Measurements from ENCODE around the gene RPS6KA3.

The RPS6KA3 gene

GRCh38 chrX:20225488-20225833, 41.2 kb downstream of the RPS6KA3 start:
- Histone ChIP-seq H3K27ac (ENCODE audit: low read depth, low read length) (no peak overlapping the region), H3K4me1 (ENCODE audit: control insufficient read depth in 1 of 2, insufficient read depth in 2 of 2, low read length in 2 of 2) (peaks cover 0 to 9% of the 10 kb centered on the region in 2 donors), H3K9me3 (ENCODE audit: control insufficient read depth in 1 of 2, low read length in 2 of 2) (no peaks in the 10 kb centered on the region), H3K9ac (ENCODE audit: low read depth in 1 of 2, low read length in 2 of 2) (no peak overlapping the region), H3K27me3 (ENCODE audit: control insufficient read depth in 1 of 2, insufficient read depth in 2 of 2, low read length in 2 of 2) (no peaks in the 10 kb centered on the region), H3K4me3 (ENCODE audit: low read depth in 1 of 2, low read length in 2 of 2) (no peak overlapping the region), H3K36me3 (ENCODE audit: control insufficient read depth in 1 of 2, insufficient read depth in 2 of 2, low read length in 2 of 2) (peaks cover 3% of the 10 kb centered on the region in 2 donors)

GRCh38 chrX:20224814-20225487, 41.8 kb downstream of the RPS6KA3 start:
- no peak overlapping the region for H3K27ac ChIP-seq (ENCODE audit: low read depth, low read length)
- no peaks in the 10 kb centered on the region for H3K9me3 ChIP-seq (ENCODE audit: control insufficient read depth in 1 of 2, low read length in 2 of 2)
- no peaks in the 10 kb centered on the region for H3K27me3 ChIP-seq (ENCODE audit: control insufficient read depth in 1 of 2, insufficient read depth in 2 of 2, low read length in 2 of 2)
- no peak overlapping the region for H3K9ac ChIP-seq (ENCODE audit: low read depth in 1 of 2, low read length in 2 of 2)
- peaks cover 1 to 3% of the 10 kb centered on the region in 2 donors for H3K36me3 ChIP-seq (ENCODE audit: control insufficient read depth in 1 of 2, insufficient read depth in 2 of 2, low read length in 2 of 2)
- H3K4me3 ChIP-seq (ENCODE audit: low read depth in 1 of 2, low read length in 2 of 2): no peak overlapping the region
- peaks cover 0 to 9% of the 10 kb centered on the region in 2 donors for H3K4me1 ChIP-seq (ENCODE audit: control insufficient read depth in 1 of 2, insufficient read depth in 2 of 2, low read length in 2 of 2)

GRCh38 chrX:20221902-20222301, 44.8 kb downstream of the RPS6KA3 start:
- H3K36me3 ChIP-seq (ENCODE audit: control insufficient read depth in 1 of 2, insufficient read depth in 2 of 2, low read length in 2 of 2): no peaks in the 10 kb centered on the region
- no peaks in the 10 kb centered on the region for H3K9me3 ChIP-seq (ENCODE audit: control insufficient read depth in 1 of 2, low read length in 2 of 2)
- H3K4me3 ChIP-seq (ENCODE audit: low read depth in 1 of 2, low read length in 2 of 2): no peak overlapping the region
- peaks cover 0 to 10% of the 10 kb centered on the region in 2 donors for H3K4me1 ChIP-seq (ENCODE audit: control insufficient read depth in 1 of 2, insufficient read depth in 2 of 2, low read length in 2 of 2)
- no peaks in the 10 kb centered on the region for H3K27me3 ChIP-seq (ENCODE audit: control insufficient read depth in 1 of 2, insufficient read depth in 2 of 2, low read length in 2 of 2)
- no peak overlapping the region for H3K9ac ChIP-seq (ENCODE audit: low read depth in 1 of 2, low read length in 2 of 2)
- no peak overlapping the region for H3K27ac ChIP-seq (ENCODE audit: low read depth, low read length)

GRCh38 chrX:20218836-20219505, 47.7 kb downstream of the RPS6KA3 start:
- Histone ChIP-seq H3K27ac (ENCODE audit: low read depth, low read length) (no peak overlapping the region), H3K9ac (ENCODE audit: low read depth in 1 of 2, low read length in 2 of 2) (no peak overlapping the region)

GRCh38 chrX:20217906-20218305, 48.8 kb downstream of the RPS6KA3 start:
- H3K9me3 ChIP-seq (ENCODE audit: control insufficient read depth in 1 of 2, low read length in 2 of 2): no peaks in the 10 kb centered on the region
- no peak overlapping the region for H3K4me3 ChIP-seq (ENCODE audit: low read depth in 1 of 2, low read length in 2 of 2)
- H3K36me3 ChIP-seq (ENCODE audit: control insufficient read depth in 1 of 2, insufficient read depth in 2 of 2, low read length in 2 of 2): no peaks in the 10 kb centered on the region
- H3K9ac ChIP-seq (ENCODE audit: low read depth in 1 of 2, low read length in 2 of 2): no peak overlapping the region
- no peak overlapping the region for H3K27ac ChIP-seq (ENCODE audit: low read depth, low read length)
- H3K4me1 ChIP-seq (ENCODE audit: control insufficient read depth in 1 of 2, insufficient read depth in 2 of 2, low read length in 2 of 2): peaks cover 0 to 14% of the 10 kb centered on the region in 2 donors
- no peaks in the 10 kb centered on the region for H3K27me3 ChIP-seq (ENCODE audit: control insufficient read depth in 1 of 2, insufficient read depth in 2 of 2, low read length in 2 of 2)

More at GRCh38 chrX:20218836-20219505, 47.7 kb downstream of the RPS6KA3 start:
- Histone ChIP-seq H3K4me1 (ENCODE audit: control insufficient read depth in 1 of 2, insufficient read depth in 2 of 2, low read length in 2 of 2) (peaks cover 0 to 14% of the 10 kb centered on the region in 2 donors), H3K9me3 (ENCODE audit: control insufficient read depth in 1 of 2, low read length in 2 of 2) (no peaks in the 10 kb centered on the region), H3K4me3 (ENCODE audit: low read depth in 1 of 2, low read length in 2 of 2) (no peak overlapping the region), H3K36me3 (ENCODE audit: control insufficient read depth in 1 of 2, insufficient read depth in 2 of 2, low read length in 2 of 2) (no peaks in the 10 kb centered on the region), H3K27me3 (ENCODE audit: control insufficient read depth in 1 of 2, insufficient read depth in 2 of 2, low read length in 2 of 2) (no peaks in the 10 kb centered on the region)

- no peak overlapping the region for H3K27ac ChIP-seq (ENCODE audit: low read depth, low read length)
- no peaks in the 10 kb centered on the region for H3K27me3 ChIP-seq (ENCODE audit: control insufficient read depth in 1 of 2, insufficient read depth in 2 of 2, low read length in 2 of 2)
- no peaks in the 10 kb centered on the region for H3K36me3 ChIP-seq (ENCODE audit: control insufficient read depth in 1 of 2, insufficient read depth in 2 of 2, low read length in 2 of 2)
- H3K4me3 ChIP-seq (ENCODE audit: low read depth in 1 of 2, low read length in 2 of 2): no peak overlapping the region
- peaks cover 0 to 13% of the 10 kb centered on the region in 2 donors for H3K4me1 ChIP-seq (ENCODE audit: control insufficient read depth in 1 of 2, insufficient read depth in 2 of 2, low read length in 2 of 2)
- no peak overlapping the region for H3K9ac ChIP-seq (ENCODE audit: low read depth in 1 of 2, low read length in 2 of 2)
- no peaks in the 10 kb centered on the region for H3K9me3 ChIP-seq (ENCODE audit: control insufficient read depth in 1 of 2, low read length in 2 of 2)
Observed at GRCh38 chrX:20217271-20217670, 49.4 kb downstream of the RPS6KA3 start.

GRCh38 chrX:20215565-20215964, 51.1 kb downstream of the RPS6KA3 start:
- H3K9ac ChIP-seq (ENCODE audit: low read depth in 1 of 2, low read length in 2 of 2): no peak overlapping the region
- H3K4me3 ChIP-seq (ENCODE audit: low read depth in 1 of 2, low read length in 2 of 2): no peak overlapping the region
- no peak overlapping the region for H3K27ac ChIP-seq (ENCODE audit: low read depth, low read length)
- H3K9me3 ChIP-seq (ENCODE audit: control insufficient read depth in 1 of 2, low read length in 2 of 2): no peaks in the 10 kb centered on the region
- no peaks in the 10 kb centered on the region for H3K27me3 ChIP-seq (ENCODE audit: control insufficient read depth in 1 of 2, insufficient read depth in 2 of 2, low read length in 2 of 2)
- H3K4me1 ChIP-seq (ENCODE audit: control insufficient read depth in 1 of 2, insufficient read depth in 2 of 2, low read length in 2 of 2): peaks cover 0 to 5% of the 10 kb centered on the region in 2 donors
- H3K36me3 ChIP-seq (ENCODE audit: control insufficient read depth in 1 of 2, insufficient read depth in 2 of 2, low read length in 2 of 2): no peaks in the 10 kb centered on the region

- no peaks in the 10 kb centered on the region for H3K9me3 ChIP-seq (ENCODE audit: control insufficient read depth in 1 of 2, low read length in 2 of 2)
- H3K27me3 ChIP-seq (ENCODE audit: control insufficient read depth in 1 of 2, insufficient read depth in 2 of 2, low read length in 2 of 2): no peaks in the 10 kb centered on the region
- H3K9ac ChIP-seq (ENCODE audit: low read depth in 1 of 2, low read length in 2 of 2): no peak overlapping the region
- H3K27ac ChIP-seq (ENCODE audit: low read depth, low read length): no peak overlapping the region
- no peak overlapping the region for H3K4me3 ChIP-seq (ENCODE audit: low read depth in 1 of 2, low read length in 2 of 2)
- peaks cover 0 to 5% of the 10 kb centered on the region in 2 donors for H3K4me1 ChIP-seq (ENCODE audit: control insufficient read depth in 1 of 2, insufficient read depth in 2 of 2, low read length in 2 of 2)
- H3K36me3 ChIP-seq (ENCODE audit: control insufficient read depth in 1 of 2, insufficient read depth in 2 of 2, low read length in 2 of 2): peaks cover 0 to 13% of the 10 kb centered on the region in 2 donors
Observed at GRCh38 chrX:20212486-20213089, 54.1 kb downstream of the RPS6KA3 start.

- no peak overlapping the region for H3K4me3 ChIP-seq (ENCODE audit: low read depth in 1 of 2, low read length in 2 of 2)
Observed at GRCh38 chrX:20211261-20211786, 55.4 kb downstream of the RPS6KA3 start.

More at GRCh38 chrX:20211261-20211786, 55.4 kb downstream of the RPS6KA3 start:
- no peak overlapping the region for H3K27ac ChIP-seq (ENCODE audit: low read depth, low read length)
- no peaks in the 10 kb centered on the region for H3K4me1 ChIP-seq (ENCODE audit: control insufficient read depth in 1 of 2, insufficient read depth in 2 of 2, low read length in 2 of 2)
- H3K9ac ChIP-seq (ENCODE audit: low read depth in 1 of 2, low read length in 2 of 2): no peak overlapping the region
- H3K36me3 ChIP-seq (ENCODE audit: control insufficient read depth in 1 of 2, insufficient read depth in 2 of 2, low read length in 2 of 2): peaks cover 0 to 24% of the 10 kb centered on the region in 2 donors
- no peaks in the 10 kb centered on the region for H3K9me3 ChIP-seq (ENCODE audit: control insufficient read depth in 1 of 2, low read length in 2 of 2)
- H3K27me3 ChIP-seq (ENCODE audit: control insufficient read depth in 1 of 2, insufficient read depth in 2 of 2, low read length in 2 of 2): no peaks in the 10 kb centered on the region
